HG03460 (cell line): ENCODE data around the gene RRP1B.
A peak's percentile ranks its signal among the peaks of the same experiment; 100 is the strongest.

Source experiments
- ATAC-seq: cut with Tn5 transposase; IDR thresholded peaks from one replicate; pipeline ENCODE4 v1.9.1; 2021; ENCODE audit not compliant: unreplicated experiment

RRP1B gene

GRCh38 chr21:43721939-43722338 is 62.6 kb downstream of the RRP1B start:
- no peak for ATAC-seq

GRCh38 chr21:43723648-43724047 is 64.3 kb downstream of the RRP1B start:
- ATAC-seq, result no peak

GRCh38 chr21:43726686-43727518 is 67.5 kb downstream of the RRP1B start:
- ATAC-seq, result no peak

- no peak for ATAC-seq
Observed at GRCh38 chr21:43727519-43728153, 68.3 kb downstream of the RRP1B start.

- ATAC-seq, result peak; percentile 15
Observed at GRCh38 chr21:43728154-43728466, 68.8 kb downstream of the RRP1B start.

- ATAC-seq, result peak; percentile 52
Observed at GRCh38 chr21:43728467-43729390, 69.4 kb downstream of the RRP1B start.

- no peak for ATAC-seq
Observed at GRCh38 chr21:43731476-43731875, 72.1 kb downstream of the RRP1B start.

- ATAC-seq, result no peak
Observed at GRCh38 chr21:43731891-43732711, 72.7 kb downstream of the RRP1B start.

GRCh38 chr21:43733060-43733459 is 73.7 kb downstream of the RRP1B start:
- no peak for ATAC-seq

GRCh38 chr21:43733529-43734071 is 74.2 kb downstream of the RRP1B start:
- no peak for ATAC-seq

GRCh38 chr21:43734131-43734927 is 75.0 kb downstream of the RRP1B start:
- no peak for ATAC-seq

- no peak for ATAC-seq
Observed at GRCh38 chr21:43734928-43735229, 75.5 kb downstream of the RRP1B start.

GRCh38 chr21:43735236-43736091 is 76.1 kb downstream of the RRP1B start:
- no peak for ATAC-seq

GRCh38 chr21:43736224-43736883 is 77.0 kb downstream of the RRP1B start:
- no peak for ATAC-seq

GRCh38 chr21:43737158-43737950 is 78.0 kb downstream of the RRP1B start:
- no peak for ATAC-seq

- ATAC-seq, result no peak
Observed at GRCh38 chr21:43739621-43740435, 80.5 kb downstream of the RRP1B start.
